ENCODE results near the gene HMX1.

Gene HMX1

GRCh38 chr4:8910100-8910821 lies 38.6 kb upstream of the HMX1 start:
- DNase-seq (ENCODE audit: low read depth, low spot score) = no peak

- DNase-seq (ENCODE audit: low read depth, low spot score) = no peak
Observed at GRCh38 chr4:8909548-8909947, 37.9 kb upstream of the HMX1 start.

GRCh38 chr4:8908206-8908893 lies 36.7 kb upstream of the HMX1 start:
- no peak for DNase-seq (ENCODE audit: low read depth, low spot score)

- no peak for DNase-seq (ENCODE audit: low read depth, low spot score)
Observed at GRCh38 chr4:8907596-8908205, 36.1 kb upstream of the HMX1 start.

- DNase-seq (ENCODE audit: low read depth, low spot score) = no peak
Observed at GRCh38 chr4:8906991-8907595, 35.5 kb upstream of the HMX1 start.

GRCh38 chr4:8906668-8906970 lies 35.0 kb upstream of the HMX1 start:
- no peak for DNase-seq (ENCODE audit: low read depth, low spot score)

- no peak for DNase-seq (ENCODE audit: low read depth, low spot score)
Observed at GRCh38 chr4:8905773-8906667, 34.4 kb upstream of the HMX1 start.

GRCh38 chr4:8905226-8905772 lies 33.7 kb upstream of the HMX1 start:
- DNase-seq (ENCODE audit: low read depth, low spot score) = no peak

GRCh38 chr4:8904666-8905065 lies 33.0 kb upstream of the HMX1 start:
- DNase-seq (ENCODE audit: low read depth, low spot score) = no peak

GRCh38 chr4:8904041-8904501 lies 32.4 kb upstream of the HMX1 start:
- DNase-seq (ENCODE audit: low read depth, low spot score) = no peak

- DNase-seq (ENCODE audit: low read depth, low spot score) = no peak
Observed at GRCh38 chr4:8901335-8901734, 29.7 kb upstream of the HMX1 start.

- DNase-seq (ENCODE audit: low read depth, low spot score) = no peak
Observed at GRCh38 chr4:8900588-8900987, 28.9 kb upstream of the HMX1 start.

GRCh38 chr4:8898419-8898818 lies 26.8 kb upstream of the HMX1 start:
- no peak for DNase-seq (ENCODE audit: low read depth, low spot score)

- DNase-seq (ENCODE audit: low read depth, low spot score) = no peak
Observed at GRCh38 chr4:8897251-8898167, 25.9 kb upstream of the HMX1 start.

- no peak for DNase-seq (ENCODE audit: low read depth, low spot score)
Observed at GRCh38 chr4:8896506-8896905, 24.9 kb upstream of the HMX1 start.

- no peak for DNase-seq (ENCODE audit: low read depth, low spot score)
Observed at GRCh38 chr4:8896071-8896470, 24.4 kb upstream of the HMX1 start.

GRCh38 chr4:8895295-8895694 lies 23.7 kb upstream of the HMX1 start:
- no peak for DNase-seq (ENCODE audit: low read depth, low spot score)

- DNase-seq (ENCODE audit: low read depth, low spot score) = no peak
Observed at GRCh38 chr4:8894424-8894816, 22.8 kb upstream of the HMX1 start.

- no peak for DNase-seq (ENCODE audit: low read depth, low spot score)
Observed at GRCh38 chr4:8893624-8894423, 22.2 kb upstream of the HMX1 start.
